Psoas muscle (tissue), 8 donors: ENCODE measurements around the gene UBA5. TPM values are rescaled to one million over a fixed set of nuclear protein-coding genes. Genes with fewer than 3 reads are reported as not detected.

Experiments
- ATAC-seq, 4 donors: fragments of 200-7000 bp; cut with Tn5 transposase; one replicate each; pipeline ENCODE4 v1.9.1; 2020; ENCODE audit warnings: moderate library complexity in 3 of 4, mild to moderate bottlenecking in 2 of 4
- DNase-seq, 2 donors: peaks; one replicate each; pipeline ENCODE4 v3.0.0-alpha.2; 2020
- H3K27ac ChIP-seq: fragments of 200-600 bp; one replicate; pipeline ENCODE4 v1.8.0; 2022
- H3K27me3 ChIP-seq, 3 donors: fragments of 200-600 bp in 1 of 3; one replicate each; pipeline versions ENCODE4 v1.6.1 to v1.8.0; 2013 to 2022; ENCODE audit warnings: low read length in 2 of 3, mild to moderate bottlenecking in 2 of 3, moderate library complexity in 1 of 3; ENCODE audit not compliant: insufficient read depth in 3 of 3
- H3K36me3 ChIP-seq, 2 donors: fragments of 200-600 bp in 1 of 2; one replicate each; pipeline versions ENCODE4 v1.6.1 to v1.8.0; 2013 to 2022; ENCODE audit warnings: low read depth in 1 of 2, mild to moderate bottlenecking in 1 of 2, moderate library complexity in 1 of 2; ENCODE audit not compliant: insufficient read depth in 1 of 2
- H3K4me1 ChIP-seq: fragments of 200-600 bp; one replicate; pipeline ENCODE4 v1.8.0; 2022
- H3K4me3 ChIP-seq: fragments of 200-600 bp; one replicate; pipeline ENCODE4 v1.8.0; 2022; ENCODE audit warnings: mild to moderate bottlenecking
- H3K9me3 ChIP-seq: fragments of 200-600 bp; one replicate; pipeline ENCODE4 v1.8.0; 2022
- WGBS, 3 donors: extraction: QIAGEN DNeasy Blood & Tissue Kit; methylation state at CpG; one replicate each; pipeline versions ENCODE4 v1.1.6 to v1.1.7; 2013; 5-methylcytosine and 5-hydroxymethylcytosine counted together
- intact Hi-C, 2 donors: fragments of 100-400 bp; cut with DNase I; formaldehyde crosslinking; loops; one replicate each; pipeline versions ENCODE4 v1.11.0 to v1.14.2; 2022
- polyA plus RNA-seq, 3 donors: library from polyadenylated mRNA; stranded (reverse); fragments of 200-250 nt; gene quantifications; one replicate each; pipeline ENCODE4 v1.2.3, GENCODE V29; 2013
- total RNA-seq, 4 donors: library from RNA; stranded (reverse); fragmentation: NEBNext Ultra II Directional in 2 of 4; extraction: Animal tissue kit (Norgen Biotek cat#: 25700) in 2 of 4; gene quantifications; one replicate each; pipeline versions ENCODE4 v1.2.1 to v1.2.4, GENCODE V29; 2021 to 2023
- TF ChIP-seq, protein P1 (sequence below): fragments of 200-600 bp; IDR thresholded peaks from one replicate; pipeline ENCODE4 v1.8.0; 2022; ENCODE audit warnings: antibody characterized with exemption
- donor health status: healthy with polysubstance abuse.
- donor health status: DM: no; HTN: no; CAD: no; lungs with moderate emphysema.
- donor health status: Bipolar disorder and iron deficiency.
- donor health status: healthy.
- donor health status: DM: yes; HTN: yes; CAD: no.
- donor health status: DM: no; HTN: no; CAD: no.
- donor health status: DM: no; HTN: no; CAD: no.
- donor health status: DM: yes; HTN: yes; CAD: no.

The UBA5 gene
- total and polyA plus RNA-seq, 7 donors: 16.2 to 31.1 (median 25.3) TPM

DNA sequence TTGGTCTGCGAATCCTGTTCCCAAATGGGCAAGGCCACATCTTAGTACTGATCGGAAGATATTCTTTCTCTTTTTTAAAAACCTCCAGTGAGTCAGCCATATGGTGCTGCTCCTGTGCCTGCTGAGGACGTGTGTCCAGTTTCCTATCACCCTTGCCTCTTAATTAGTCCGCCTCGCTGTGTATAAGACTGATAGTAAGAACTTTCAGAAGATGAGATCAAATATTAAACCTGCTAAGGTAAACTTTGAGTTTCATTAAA, 612 bp downstream of the UBA5 start:
- TF ChIP-seq, protein P1, sequence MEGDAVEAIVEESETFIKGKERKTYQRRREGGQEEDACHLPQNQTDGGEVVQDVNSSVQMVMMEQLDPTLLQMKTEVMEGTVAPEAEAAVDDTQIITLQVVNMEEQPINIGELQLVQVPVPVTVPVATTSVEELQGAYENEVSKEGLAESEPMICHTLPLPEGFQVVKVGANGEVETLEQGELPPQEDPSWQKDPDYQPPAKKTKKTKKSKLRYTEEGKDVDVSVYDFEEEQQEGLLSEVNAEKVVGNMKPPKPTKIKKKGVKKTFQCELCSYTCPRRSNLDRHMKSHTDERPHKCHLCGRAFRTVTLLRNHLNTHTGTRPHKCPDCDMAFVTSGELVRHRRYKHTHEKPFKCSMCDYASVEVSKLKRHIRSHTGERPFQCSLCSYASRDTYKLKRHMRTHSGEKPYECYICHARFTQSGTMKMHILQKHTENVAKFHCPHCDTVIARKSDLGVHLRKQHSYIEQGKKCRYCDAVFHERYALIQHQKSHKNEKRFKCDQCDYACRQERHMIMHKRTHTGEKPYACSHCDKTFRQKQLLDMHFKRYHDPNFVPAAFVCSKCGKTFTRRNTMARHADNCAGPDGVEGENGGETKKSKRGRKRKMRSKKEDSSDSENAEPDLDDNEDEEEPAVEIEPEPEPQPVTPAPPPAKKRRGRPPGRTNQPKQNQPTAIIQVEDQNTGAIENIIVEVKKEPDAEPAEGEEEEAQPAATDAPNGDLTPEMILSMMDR: no peak
- H3K27me3 ChIP-seq: no peaks in the 10 kb centered on the region
- ATAC-seq: peak in 3 of 4 donors; percentile 2 to 31 (median 3)
- no peaks in the 10 kb centered on the region for H3K9me3 ChIP-seq
- H3K4me1 ChIP-seq: peaks cover 21% of the 10 kb centered on the region
- 0 to 2% (median 2%) methylated on average over 5 of the region's 5 CpGs for WGBS, 3 donors
- H3K36me3 ChIP-seq: peaks cover 0 to 8% of the 10 kb centered on the region in 2 donors
- DNase-seq: no peak
- H3K4me3 ChIP-seq: peak overlapping the region; percentile 95
- peak overlapping the region; percentile 85 for H3K27ac ChIP-seq
- intact Hi-C loops: loop anchor here in 1 of 2 donors (10.0 kb wide), 1 partner anchor 54 kb away; no protein-coding TSS in a partner anchor

DNA sequence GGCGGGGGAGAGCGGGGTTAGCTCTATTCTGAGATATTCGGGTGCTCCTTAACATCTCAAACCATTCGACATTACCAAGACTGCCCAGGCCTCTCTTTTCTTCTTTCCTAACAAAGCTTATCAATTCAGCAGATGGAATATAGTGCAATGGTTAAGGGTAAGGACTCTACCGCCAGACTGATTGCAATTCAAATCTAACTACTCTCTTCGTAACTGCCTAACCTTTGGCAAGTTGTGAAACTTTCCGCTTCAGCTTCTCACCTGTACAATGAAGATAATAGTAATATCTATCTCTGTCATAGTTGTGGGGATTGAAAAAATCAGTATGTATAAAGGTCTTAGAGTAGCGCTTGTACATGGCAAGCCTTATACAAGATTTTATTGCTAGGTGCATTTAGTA, 972 bp downstream of the UBA5 start:
- H3K27me3 ChIP-seq: no peaks in the 10 kb centered on the region
- 13 to 22% (median 13%) methylated on average over 8 of the region's 8 CpGs for WGBS, 3 donors
- H3K27ac ChIP-seq: peak overlapping the region; percentile 85
- peaks cover 0 to 11% of the 10 kb centered on the region in 2 donors for H3K36me3 ChIP-seq
- peaks cover 21% of the 10 kb centered on the region for H3K4me1 ChIP-seq
- peak overlapping the region; percentile 95 for H3K4me3 ChIP-seq
- H3K9me3 ChIP-seq: no peaks in the 10 kb centered on the region
- TF ChIP-seq, protein P1: no peak
- ATAC-seq (no peak), DNase-seq (no peak)
- intact Hi-C loops: loop anchor here in 1 of 2 donors (10.0 kb wide), 1 partner anchor 54 kb away; no protein-coding TSS in a partner anchor

DNA sequence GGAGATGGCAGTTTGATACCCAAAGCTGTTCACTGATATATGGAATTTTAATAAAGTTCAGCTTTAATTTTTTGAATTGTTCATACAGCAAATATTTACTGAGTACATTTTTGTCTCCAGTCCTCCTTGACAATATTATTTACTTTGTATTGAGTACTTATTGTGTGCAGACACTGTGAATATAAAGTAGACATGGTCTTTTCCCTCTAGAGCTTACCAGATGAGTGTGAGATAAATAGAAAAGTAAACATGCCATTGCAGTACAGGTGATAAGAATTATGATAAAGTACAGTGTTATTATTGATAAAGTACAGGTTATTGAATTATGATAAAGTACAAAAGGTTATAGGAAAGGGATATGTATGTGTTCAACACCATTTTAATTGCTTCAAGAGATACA, 2.1 kb downstream of the UBA5 start:
- H3K27me3 ChIP-seq: no peaks in the 10 kb centered on the region
- peak overlapping the region; percentile 95 for H3K4me3 ChIP-seq
- H3K36me3 ChIP-seq: peaks cover 0 to 22% of the 10 kb centered on the region in 2 donors
- H3K9me3 ChIP-seq: no peaks in the 10 kb centered on the region
- intact Hi-C loops: loop anchor here in 1 of 2 donors (10.0 kb wide), 1 partner anchor 53 kb away; no protein-coding TSS in a partner anchor
- TF ChIP-seq, protein P1: no peak
- H3K4me1 ChIP-seq: peaks cover 21% of the 10 kb centered on the region
- DNase-seq: no peak
- no peak overlapping the region for H3K27ac ChIP-seq
- ATAC-seq: no peak

DNA sequence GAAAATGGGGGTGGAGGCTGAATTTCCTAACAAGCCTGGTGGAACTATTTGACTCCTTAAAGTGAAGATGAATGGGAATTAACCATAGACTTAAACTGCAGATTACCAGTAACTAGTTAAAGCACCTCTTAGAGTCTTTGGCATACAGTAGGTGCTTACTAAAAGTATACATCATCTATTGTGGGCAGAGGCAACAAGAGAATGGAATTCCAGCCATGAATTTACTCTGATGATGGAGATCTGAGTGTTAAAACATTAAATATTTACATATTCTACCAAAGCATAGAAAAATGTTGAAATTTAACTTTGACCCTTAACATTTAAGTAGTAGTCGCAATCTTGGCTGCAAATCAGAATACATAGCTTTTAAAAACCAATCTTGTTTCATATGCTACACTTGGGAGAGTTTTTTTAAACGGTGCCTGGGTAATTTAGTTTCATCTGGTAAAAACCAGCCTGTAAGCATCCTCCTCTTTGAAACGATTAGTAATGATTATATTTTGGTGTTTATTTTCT, 5.2 kb downstream of the UBA5 start:
- DNase-seq (no peak), ATAC-seq (no peak)
- no peak overlapping the region for H3K4me3 ChIP-seq
- no peak overlapping the region for H3K27ac ChIP-seq
- intact Hi-C loops: loop anchor here (5.0 to 10.0 kb wide), 3 partner anchors 37 to 52 kb away; no protein-coding TSS in a partner anchor
- peaks cover 13% of the 10 kb centered on the region for H3K4me1 ChIP-seq
- TF ChIP-seq, protein P1: no peak
- WGBS, 3 donors: 77 to 80% (median 80%) methylated on average over 3 of the region's 3 CpGs
- H3K27me3 ChIP-seq: no peaks in the 10 kb centered on the region
- no peaks in the 10 kb centered on the region for H3K9me3 ChIP-seq
- H3K36me3 ChIP-seq: peaks cover 0 to 45% of the 10 kb centered on the region in 2 donors

DNA sequence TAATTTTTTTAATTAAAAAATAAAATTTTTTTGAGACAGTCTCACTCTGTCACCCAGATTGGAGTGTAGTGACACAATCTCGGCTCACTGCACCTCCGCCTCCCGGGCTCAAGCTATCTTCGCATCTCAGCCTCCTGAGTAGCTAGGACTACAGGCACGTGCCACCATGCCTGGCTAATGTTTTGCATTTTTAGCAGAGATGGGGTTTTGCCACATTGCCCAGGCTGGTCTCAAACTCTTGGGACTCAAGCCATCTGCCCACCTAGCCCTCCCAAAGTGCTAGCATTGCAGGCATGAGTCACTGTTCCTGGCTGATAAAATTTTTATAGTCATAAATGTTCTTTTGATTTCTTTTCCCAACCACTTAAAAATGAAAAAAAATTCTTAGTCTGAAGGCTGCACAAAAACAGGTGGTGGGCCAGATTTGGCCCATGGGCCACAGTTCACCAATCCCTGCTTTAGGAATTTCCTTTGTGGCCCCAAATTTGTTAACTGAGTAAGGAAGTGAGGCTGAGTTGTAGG, 9.2 kb downstream of the UBA5 start:
- H3K27ac ChIP-seq: no peak overlapping the region
- 93 to 94% (median 94%) methylated on average over 5 of the region's 5 CpGs for WGBS, 3 donors
- H3K9me3 ChIP-seq: no peaks in the 10 kb centered on the region
- H3K4me3 ChIP-seq: no peak overlapping the region
- TF ChIP-seq, protein P1: no peak
- DNase-seq (no peak), ATAC-seq (no peak)
- intact Hi-C loops: loop anchor here (5.0 to 10.0 kb wide), 3 partner anchors 33 to 48 kb away; no protein-coding TSS in a partner anchor
- H3K27me3 ChIP-seq: no peaks in the 10 kb centered on the region
- H3K36me3 ChIP-seq: peaks cover 0 to 84% of the 10 kb centered on the region in 2 donors
- H3K4me1 ChIP-seq: no peaks in the 10 kb centered on the region
